ENCODE results near the gene USP49. TPM values are rescaled to one million over a fixed set of nuclear protein-coding genes. Genes with fewer than 3 reads are reported as not detected.

USP49 gene
- polyA plus RNA-seq, 1 of the 3 experiments (the other 2 are of a cell fraction) = 2.4 TPM

GRCh38 chr6:41937861-41938574, 42.8 kb upstream of the USP49 start:
- no peaks in the 10 kb centered on the region for H3K27me3 ChIP-seq (ENCODE audit: insufficient read depth)
- no peak overlapping the region for H3K27ac ChIP-seq (ENCODE audit: low read depth in 2 of 2, low read length in 1 of 2)
- H3K79me2 ChIP-seq (ENCODE audit: insufficient read depth) = peaks cover 48% of the 10 kb centered on the region
- H3K4me1 ChIP-seq (ENCODE audit: control insufficient read depth in 1 of 2, insufficient read depth in 2 of 2, low read depth in 1 of 2, low read length in 1 of 2) = peaks cover 23 to 28% of the 10 kb centered on the region in 2 experiments; a peak in 3 of 4 replicates
- H3K36me3 ChIP-seq (replicated peaks in 1 of 2; ENCODE audit: control insufficient read depth in 1 of 2, insufficient read depth in 2 of 2, low read length in 1 of 2) = peaks cover 10 to 24% of the 10 kb centered on the region in 2 experiments
- no peak overlapping the region for H3K9ac ChIP-seq
- no peaks in the 10 kb centered on the region for H3K9me3 ChIP-seq
- H4K20me1 ChIP-seq (ENCODE audit: insufficient read depth) = no peaks in the 10 kb centered on the region
- H3K4me3 ChIP-seq (ENCODE audit: low read depth in 2 of 2, low read length in 1 of 2) = no peak overlapping the region
- no peak overlapping the region for H3K4me2 ChIP-seq
- H3F3A ChIP-seq (replicated peaks; ENCODE audit: insufficient read depth) = peaks cover 28% of the 10 kb centered on the region
- TF ChIP-seq EZH2phosphoT487 (IDR thresholded peaks at IDR 0.05; ENCODE audit: borderline replicate concordance, low read depth) (no peak), FOXJ3 (CRISPR knock-in tag; IDR thresholded peaks at IDR 0.05) (no peak), MEF2A (IDR thresholded peaks at IDR 0.05; ENCODE audit: borderline replicate concordance, low read depth) (no peak), CTCF (IDR thresholded peaks at IDR 0.05) (no peak), CHD2 (IDR thresholded peaks at IDR 0.05; ENCODE audit: low read length, partially characterized antibody) (no peak), FOXM1 (IDR thresholded peaks at IDR 0.05; ENCODE audit: low read depth) (no peak), EP300 (IDR thresholded peaks at IDR 0.05; ENCODE audit: borderline replicate concordance in 1 of 2, low read depth in 1 of 2, low read length in 1 of 2) (no peak), MXI1 (IDR thresholded peaks at IDR 0.05; ENCODE audit: low read depth, low read length) (no peak), RXRA (IDR thresholded peaks at IDR 0.05; ENCODE audit: borderline replicate concordance, low read depth) (no peak), RCOR1 (IDR thresholded peaks at IDR 0.05; ENCODE audit: low read length) (no peak), ZBTB33 (IDR thresholded peaks at IDR 0.05; ENCODE audit: borderline replicate concordance, low read depth) (no peak), POLR2AphosphoS5 (IDR thresholded peaks at IDR 0.05; ENCODE audit: low read depth, low read length) (no peak), ELF1 (IDR thresholded peaks at IDR 0.05) (no peak)
- DNase-seq = no peak
- H2AFZ ChIP-seq (ENCODE audit: low read depth) = no peak overlapping the region
- ChIA-PET CTCF (interaction anchor here (0.9 to 10.3 kb wide), 7 partner anchors 11 to 570 kb away, joined by 3 to 96 read pairs (median 12); partner anchors contain the start of genes BYSL, MED20 and TOMM6), POLR2A (no interaction called here)
- WGBS (ENCODE audit: low lambda C conversion rate) = 90% methylated on average over 1 of the region's 4 CpGs
- H3K9me2 ChIP-seq = no peaks in the 10 kb centered on the region
